Activated CD4-positive, CD25-positive, alpha-beta regulatory T cell treated with anti-CD3 and anti-CD28 coated beads, Interleukin-2, amount 50 U/mL, for 16 hours (primary cell): ENCODE results near the gene DPP4.
"Not testable (repeated sequence)": the region's sequence is repeated elsewhere in the genome, so short reads cannot be mapped to it uniquely, and the experiment has no call there.

Experiments used
- DNase-seq: peaks from one replicate; pipeline ENCODE4 v3.0.0-alpha.2; 2020; ENCODE audit warnings: low read depth, low spot score

Gene DPP4

DNA sequence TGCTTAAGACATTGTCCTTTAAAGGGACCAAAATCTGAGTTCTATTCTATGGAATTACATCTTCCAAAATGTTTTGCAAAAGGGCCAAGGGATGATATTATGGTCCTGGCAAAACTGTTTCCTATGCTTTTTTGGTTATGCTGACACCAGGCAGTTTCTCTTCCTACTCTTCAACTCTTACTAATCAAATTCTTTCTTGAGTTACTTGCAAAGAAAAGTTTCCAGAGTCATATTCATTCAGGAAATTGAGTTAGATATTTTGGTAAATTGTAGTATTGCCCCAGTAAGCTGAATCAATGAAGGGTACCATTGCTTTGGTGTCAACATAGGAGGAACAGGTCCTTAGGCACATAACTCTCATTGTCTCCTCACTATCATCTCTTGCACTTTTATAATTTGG lies 118.8 kb downstream of the DPP4 start:
- no peak for DNase-seq

GRCh38 chr2:161954103-161954502 lies 119.9 kb downstream of the DPP4 start:
- no peak for DNase-seq

DNA sequence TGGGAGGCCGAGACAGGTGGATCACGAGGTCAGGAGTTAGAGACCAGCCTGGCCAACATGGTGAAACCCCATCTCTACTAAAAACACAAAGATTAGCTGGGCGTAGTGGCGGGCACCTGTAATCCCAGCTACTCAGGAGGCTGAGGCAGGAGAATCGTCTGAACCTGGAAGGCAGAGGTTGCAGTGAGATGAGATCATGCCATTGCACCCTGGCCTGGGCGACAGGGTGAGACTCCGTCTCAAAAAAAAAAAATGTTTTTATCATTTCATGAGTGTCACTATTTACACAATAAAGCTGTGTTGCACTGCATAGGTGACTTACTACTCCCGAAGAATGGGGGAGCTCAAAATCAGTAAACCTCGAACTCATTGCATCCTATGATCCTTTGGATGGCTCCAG lies 120.6 kb downstream of the DPP4 start:
- DNase-seq, result not testable (repeated sequence)

- no peak for DNase-seq
These were observed 121.2 kb downstream of the DPP4 start for GRCh38 chr2:161952783-161953191.

DNA sequence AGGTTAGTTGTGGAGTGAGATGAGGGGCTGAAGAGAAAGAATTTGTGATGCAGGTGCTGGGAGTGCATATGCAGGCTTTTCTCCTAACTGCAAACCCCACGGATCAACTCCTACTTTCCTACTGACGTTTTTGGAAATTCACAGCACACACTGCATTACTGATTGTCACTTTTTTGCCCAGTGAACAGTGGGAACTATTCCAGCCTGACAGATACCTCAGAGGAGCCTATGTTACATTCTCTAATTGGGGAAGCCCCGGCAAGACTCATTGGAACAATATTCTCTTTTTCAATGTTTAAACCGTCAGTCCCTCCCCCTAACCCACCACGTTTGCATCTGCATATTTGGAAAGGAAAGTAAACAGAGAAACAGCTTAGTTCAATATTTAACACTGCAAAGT lies 126.2 kb downstream of the DPP4 start:
- DNase-seq, result no peak

- no peak for DNase-seq
These were observed 126.6 kb downstream of the DPP4 start for GRCh38 chr2:161947406-161947805.

DNA sequence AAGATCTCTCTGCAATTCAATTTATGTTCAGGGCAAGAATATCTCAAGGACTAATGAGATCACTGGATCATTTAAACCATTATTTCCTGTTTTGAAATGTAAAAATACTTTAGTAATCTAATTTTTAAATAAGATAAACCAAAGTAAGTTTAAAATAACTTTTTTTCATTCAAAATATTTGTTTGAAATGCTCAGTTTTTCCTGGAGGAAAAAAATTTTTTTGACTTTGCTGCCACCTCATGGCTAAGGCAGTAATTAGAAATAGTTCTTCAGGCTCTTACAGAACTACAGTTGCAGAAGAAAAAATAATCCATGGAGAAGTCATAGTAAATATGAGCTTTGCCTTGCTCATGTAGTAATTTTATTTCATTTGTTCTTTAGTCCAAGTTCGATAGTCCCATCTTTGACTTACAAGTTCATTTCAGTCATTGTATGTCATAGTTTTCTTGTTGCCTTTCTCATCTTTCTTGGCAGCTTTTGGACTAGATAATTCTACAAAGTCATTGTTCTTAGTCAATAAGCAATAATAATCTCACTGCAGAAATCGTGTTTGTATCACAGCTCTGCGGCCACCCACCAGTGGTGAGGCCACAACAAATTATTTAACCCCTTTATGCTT lies 127.4 kb downstream of the DPP4 start:
- no peak for DNase-seq

DNA sequence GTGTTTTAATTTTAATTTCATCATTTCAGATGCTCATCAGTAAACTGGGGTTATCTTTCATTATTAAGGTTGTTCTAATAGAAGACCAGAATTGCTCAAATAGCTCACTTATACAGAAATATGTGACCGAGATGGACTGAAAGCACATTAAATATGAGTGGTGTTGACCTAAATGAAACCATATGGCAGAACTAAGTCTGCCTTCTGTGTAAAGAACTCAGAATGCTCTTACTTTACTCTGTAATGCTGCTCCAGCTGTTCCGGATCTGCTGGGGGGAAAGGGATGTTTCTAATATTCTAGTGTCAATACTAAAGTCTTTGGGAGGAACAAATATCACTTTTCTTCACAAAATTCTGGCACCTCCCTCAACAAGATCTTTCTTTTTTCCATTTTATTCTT lies 131.0 kb downstream of the DPP4 start:
- DNase-seq, result no peak
